HG03097 (cell line): ENCODE measurements around the gene WDR53.
"Not testable (repeated sequence)": the region's sequence is repeated elsewhere in the genome, so short reads cannot be mapped to it uniquely, and the experiment has no call there.

Source experiments
- ATAC-seq: cut with Tn5 transposase; IDR thresholded peaks from one replicate; pipeline ENCODE4 v1.9.1; 2021; ENCODE audit not compliant: unreplicated experiment, low FRiP score

WDR53 gene

GRCh38 chr3:196568246-196569002, at the start of gene WDR53, which contains the start of gene FBXO45:
Gene WDR53 (minus strand): TSS chr3:196568554. CDS start chr3:196561475, 7,079 bp downstream.
Gene FBXO45 (plus strand): TSS chr3:196568660. CDS start chr3:196568985, 325 bp downstream.
- peak; percentile 94 for ATAC-seq

DNA sequence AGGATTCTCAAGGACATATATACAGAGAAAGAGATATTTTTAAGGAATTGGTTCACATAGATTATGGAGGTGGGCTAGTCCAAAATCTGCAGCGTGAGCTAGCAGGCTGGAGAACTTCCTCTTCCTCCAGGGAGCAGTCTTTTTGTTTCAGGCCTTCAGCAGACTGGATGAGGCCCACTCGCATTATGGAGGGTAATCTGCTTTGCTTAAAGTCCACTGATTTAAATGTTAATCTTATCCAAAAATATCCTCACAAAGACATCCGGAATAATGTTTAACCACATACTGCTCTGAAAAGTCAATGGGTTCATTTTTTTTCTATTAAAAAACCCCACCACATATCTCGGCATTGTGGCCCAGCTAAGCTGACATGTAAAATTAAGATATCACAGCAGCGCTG, 48.9 kb upstream of the WDR53 start:
- ATAC-seq, result no peak

DNA sequence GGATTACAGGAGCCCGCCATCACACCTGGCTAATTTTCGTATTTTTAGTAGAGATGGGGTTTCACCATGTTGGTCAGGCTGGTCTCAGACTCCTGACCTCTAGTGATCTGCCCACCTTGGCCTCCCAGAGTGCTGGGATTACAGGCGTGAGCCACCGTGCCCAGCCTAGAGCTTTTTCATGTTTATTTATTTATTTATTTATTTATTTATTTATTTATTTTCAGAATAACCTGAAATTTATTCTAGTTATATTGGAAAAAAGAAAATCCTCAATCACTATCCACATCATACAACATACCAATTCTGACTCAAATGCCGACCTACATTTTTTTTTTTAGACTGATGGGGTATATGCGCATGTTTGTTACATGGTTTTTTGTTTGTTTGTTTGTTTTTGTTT, 46.9 kb upstream of the WDR53 start:
- ATAC-seq, result not testable (repeated sequence)

GRCh38 chr3:196611761-196612483, 43.6 kb upstream of the WDR53 start:
- no peak for ATAC-seq

DNA sequence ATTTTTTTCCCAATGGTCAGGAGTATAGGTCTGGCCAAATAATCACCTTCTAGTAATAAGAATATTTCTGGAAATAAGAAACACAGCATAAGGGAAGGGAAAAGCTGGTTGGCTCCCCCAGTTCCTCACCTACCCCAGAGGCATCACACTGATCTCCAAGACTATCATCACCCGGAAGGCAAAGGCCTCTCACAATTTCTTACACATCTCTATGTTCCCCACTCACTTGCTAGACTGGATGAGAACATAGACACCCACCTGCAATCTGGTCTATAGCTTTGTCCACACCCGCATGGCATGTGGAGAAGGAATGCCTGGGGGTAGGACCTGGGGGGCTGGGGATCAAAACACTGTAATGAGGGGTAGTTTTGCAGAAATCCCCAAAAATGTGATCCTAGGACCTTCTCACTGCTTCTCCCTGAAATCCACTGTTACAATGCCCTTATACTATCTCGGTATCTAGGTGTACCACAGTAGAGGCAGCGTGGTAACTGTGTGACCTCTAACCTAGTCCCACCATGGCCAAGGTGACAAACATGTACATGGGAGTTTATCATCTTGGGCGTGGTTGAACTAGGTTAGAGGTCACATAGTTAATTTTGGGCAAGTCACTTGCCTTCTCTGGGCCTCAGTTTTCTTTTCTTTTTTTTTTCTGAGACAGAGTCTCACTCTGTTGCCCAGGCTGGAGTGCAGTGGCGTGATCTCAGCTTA, 41.6 kb upstream of the WDR53 start:
- ATAC-seq, result no peak

GRCh38 chr3:196609343-196609775, 41.0 kb upstream of the WDR53 start:
- ATAC-seq, result peak; percentile 71

DNA sequence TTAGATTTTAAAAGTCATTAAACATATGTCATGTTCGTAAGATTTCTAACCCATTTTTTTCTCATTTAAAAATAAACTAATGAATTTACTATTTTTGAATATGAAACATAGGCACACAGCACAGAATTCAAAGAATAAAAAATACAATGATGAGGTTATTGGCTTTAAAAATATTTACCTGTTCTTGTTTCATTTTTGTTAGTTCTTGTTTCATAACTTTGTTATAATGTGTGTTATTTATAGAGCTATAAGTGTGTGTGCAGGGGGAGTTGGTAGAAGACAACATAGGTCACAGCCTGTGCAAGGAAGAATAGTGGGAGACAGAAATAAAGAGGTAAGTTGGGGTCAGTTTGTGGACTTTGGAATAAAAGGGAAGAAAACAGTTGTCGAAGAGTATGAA, 40.3 kb upstream of the WDR53 start:
- ATAC-seq, result no peak

DNA sequence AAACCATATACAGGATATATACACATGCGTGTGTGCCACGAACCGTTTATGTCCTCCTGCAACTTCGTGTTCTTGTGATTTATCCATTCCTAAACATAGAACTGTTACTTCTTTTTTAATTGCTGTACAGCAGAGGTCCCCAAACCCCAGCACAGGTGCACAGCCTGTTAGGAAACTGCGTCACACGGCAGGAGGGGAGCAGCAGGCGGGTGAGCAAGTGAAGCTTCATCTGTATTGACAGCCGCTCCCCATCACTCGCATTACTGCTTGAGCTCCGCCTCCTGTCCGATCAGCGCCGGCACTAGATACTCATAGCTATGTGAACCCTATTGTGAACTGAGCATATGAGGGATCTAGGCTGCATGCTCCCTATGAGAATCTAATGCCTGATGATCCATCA, 36.2 kb upstream of the WDR53 start:
- no peak for ATAC-seq

GRCh38 chr3:196603683-196604082, 35.3 kb upstream of the WDR53 start:
- no peak for ATAC-seq

GRCh38 chr3:196602673-196603072, 34.3 kb upstream of the WDR53 start:
- no peak for ATAC-seq

DNA sequence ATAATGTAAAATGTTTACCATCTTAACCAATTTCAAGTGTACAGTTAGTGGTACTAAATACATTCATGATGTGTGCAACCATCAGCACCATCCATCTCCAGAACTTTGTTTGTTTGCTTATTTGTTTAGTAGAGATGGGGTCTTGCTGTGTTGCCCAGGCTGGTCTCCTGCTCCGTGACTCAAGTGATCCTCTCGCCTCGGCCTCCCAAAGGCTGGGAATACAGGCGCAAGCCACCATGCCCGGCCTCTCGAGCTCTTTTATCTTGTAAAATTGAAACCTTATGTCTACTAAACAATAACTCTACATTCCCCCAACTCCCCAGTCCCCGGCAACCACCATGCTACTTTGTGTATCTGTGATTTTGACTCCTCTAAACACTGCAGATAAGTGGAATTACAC, 32.0 kb upstream of the WDR53 start:
- ATAC-seq, result no peak

DNA sequence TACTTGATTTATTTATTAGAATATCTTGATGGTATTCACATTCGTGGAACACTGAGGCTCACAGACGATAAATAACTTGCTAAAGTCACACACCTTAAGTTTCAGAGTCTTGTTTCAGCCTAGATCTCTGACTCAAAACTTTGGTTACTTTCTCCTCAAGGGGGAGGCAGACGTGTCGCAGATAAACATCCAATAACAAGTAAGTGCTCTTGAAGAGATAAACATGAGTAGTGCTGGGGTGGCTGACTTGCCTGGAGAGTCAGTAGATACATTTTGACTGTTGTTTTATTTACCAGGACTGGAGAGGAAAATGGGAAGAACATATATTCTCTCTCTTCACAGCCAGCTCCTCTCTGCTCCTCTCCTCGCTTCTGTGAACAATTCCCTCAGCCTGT, 31.4 kb upstream of the WDR53 start:
- ATAC-seq, result no peak

DNA sequence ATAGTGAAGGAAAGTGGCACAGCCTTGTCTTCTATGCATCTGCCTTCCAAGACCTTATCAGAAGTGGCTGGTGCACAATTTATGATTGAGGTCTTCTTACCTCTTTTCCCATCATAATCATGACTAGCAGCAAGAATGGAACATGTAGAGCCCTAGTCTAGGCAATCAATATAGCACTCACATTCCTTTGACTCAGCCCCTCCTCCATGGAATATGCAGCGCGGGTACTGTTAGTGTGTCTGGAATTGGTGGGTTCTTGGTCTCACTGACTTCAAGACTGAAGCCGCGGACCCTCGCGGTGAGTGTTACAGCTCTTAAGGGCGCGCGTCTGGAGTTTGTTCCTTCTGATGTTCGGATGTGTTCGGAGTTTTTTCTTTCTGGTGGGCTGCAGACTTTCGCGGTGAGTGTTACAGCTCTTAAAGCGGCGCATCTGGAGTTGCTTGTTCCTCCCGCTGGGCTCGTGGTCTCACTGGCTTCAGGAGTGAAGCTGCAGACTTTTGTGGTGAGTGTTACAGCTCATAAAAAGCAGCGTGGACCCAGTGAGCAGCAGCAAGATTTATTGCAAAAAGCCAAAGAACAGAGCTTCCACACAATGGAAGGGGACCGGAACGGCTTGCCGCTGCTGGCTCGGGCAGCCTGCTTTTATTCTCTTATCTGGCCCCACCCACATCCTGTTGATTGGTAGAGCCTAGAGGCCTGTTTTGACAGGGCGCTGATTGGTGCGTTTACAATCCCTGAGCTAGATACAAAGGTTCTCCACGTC, 29.8 kb upstream of the WDR53 start:
- not testable (repeated sequence) for ATAC-seq

GRCh38 chr3:196596355-196596754, 28.0 kb upstream of the WDR53 start:
- ATAC-seq, result no peak

GRCh38 chr3:196590279-196590678, 21.9 kb upstream of the WDR53 start:
- no peak for ATAC-seq

DNA sequence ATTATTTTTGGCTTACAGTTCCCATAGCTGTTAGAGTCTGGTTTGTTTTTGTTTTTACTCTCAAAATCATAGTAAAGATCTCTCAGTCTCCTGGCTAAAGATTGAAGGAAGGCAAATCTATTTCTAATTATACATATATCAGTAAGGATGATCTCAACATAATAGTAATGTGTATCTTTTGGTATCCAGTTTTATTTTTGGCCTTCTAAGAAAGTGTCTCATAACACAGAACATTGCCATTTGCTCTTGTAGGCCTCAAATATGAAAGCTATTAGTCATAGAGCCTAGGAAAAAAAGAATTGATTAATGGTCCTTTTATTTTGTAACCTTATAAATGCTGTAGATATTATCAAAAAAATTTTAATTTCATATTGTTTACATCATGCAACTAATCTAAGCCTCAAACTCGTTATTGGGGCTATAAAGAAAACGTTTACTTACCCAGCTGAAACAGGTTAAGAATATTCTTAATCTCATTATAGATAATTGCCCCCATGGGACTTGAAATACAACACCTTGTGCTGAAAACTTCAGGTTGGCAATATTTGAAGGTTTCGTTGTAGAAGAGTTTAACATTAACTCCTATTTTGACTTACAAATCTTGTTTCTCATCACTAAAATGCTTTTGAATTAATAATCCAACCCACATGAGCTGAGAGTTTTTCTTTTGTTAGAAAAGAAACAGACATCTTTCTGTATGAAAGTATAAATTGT, 16.8 kb upstream of the WDR53 start:
- no peak for ATAC-seq

GRCh38 chr3:196572389-196572788, 4.0 kb upstream of the WDR53 start:
- ATAC-seq, result no peak

DNA sequence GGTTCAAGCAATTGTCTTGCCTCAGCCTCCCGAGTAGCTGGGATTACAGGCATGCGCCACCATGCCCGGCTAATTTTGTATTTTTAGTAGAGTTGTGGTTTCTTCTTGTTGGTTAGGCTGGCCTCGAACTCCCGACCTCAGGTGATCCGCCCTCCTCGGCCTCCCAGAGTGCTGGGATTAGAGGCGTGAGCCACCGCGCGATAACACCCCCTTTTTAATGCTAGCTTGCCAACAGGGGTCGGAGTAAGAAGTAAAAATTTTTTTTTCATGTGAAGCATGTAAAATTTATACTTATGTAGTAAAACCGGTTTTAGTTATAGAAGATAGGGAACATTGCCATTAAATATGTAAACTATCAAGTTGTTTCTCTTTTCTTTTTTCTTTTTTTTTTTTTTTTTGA, 2.0 kb upstream of the WDR53 start:
- ATAC-seq, result not testable (repeated sequence)

- ATAC-seq, result peak; percentile 34
Measured at GRCh38 chr3:196569003-196569516, 706 bp upstream of the WDR53 start.
